SK-N-MC (cell line): Measurements from ENCODE around the gene CYB561.

Source experiments
- EZH2 ChIP-seq: fragments of 200-600 bp; sonication (generic); IDR thresholded peaks from one replicate; pipeline ENCODE4 v1.6.1; 2017; ENCODE audit warnings: antibody characterized with exemption
- FOXP2 ChIP-seq: optimal IDR thresholded peaks from 2 replicates; pipeline ENCODE3; 2011; ENCODE audit warnings: mild to moderate bottlenecking, moderate library complexity; ENCODE audit not compliant: insufficient read depth; ENCODE audit errors: extremely low read length, control extremely low read depth
- POLR2AphosphoS5 ChIP-seq: IDR thresholded peaks from 2 replicates; pipeline ENCODE4 v1.6.1; 2012; ENCODE audit warnings: mild to moderate bottlenecking, low read depth, low read length, borderline replicate concordance

DNA sequence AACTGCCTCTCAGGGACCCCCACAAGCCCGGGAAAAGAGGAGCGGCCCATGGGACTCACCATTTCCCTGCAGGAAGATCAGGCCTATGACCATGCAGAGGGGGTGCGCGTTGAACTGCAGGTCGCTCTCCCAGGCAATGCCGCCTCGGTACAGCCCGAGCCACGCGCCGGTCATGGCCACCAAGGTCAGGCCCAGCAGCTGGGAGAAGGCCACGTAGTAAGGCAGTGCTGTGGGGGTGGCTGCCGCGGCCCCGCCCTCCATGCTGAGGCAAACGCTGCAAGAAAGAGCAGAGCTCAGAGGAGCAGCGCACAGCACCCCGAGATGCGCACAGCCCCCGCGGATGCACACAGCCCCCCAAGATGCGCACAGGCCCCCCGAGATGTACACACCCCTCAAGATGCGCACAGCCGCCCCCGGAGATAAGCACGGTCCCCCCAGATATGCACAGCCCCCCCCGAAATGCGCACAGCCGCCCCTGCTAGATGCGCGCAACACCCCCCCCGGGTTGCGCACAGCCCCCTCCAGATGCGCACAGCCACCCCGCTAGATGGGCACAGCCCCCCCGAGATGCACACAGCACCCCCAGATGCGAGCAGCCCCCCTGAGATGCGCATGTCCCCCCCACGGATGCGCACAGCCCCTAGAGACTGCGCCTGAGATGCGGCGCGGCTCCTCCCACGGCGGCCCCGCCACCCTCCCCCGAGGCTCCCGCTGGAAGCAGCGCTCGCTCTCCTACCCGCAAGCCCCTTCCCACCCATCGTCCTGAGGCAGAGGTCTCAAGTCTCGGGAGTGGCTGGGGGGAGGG lies 8.6 kb downstream of the CYB561 start:
- TF ChIP-seq POLR2AphosphoS5 = no peak
- TF ChIP-seq EZH2 = no peak
- no peak for TF ChIP-seq FOXP2
